OCI-LY7 (cell line): Measurements from ENCODE around the gene MTAP.

ENCODE experiments used
- CTCF ChIP-seq: fragments of 200-600 bp; sonication (generic); conservative IDR thresholded peaks from 2 replicates; pipeline ENCODE4 v1.5.1; 2014; ENCODE audit warnings: mild to moderate bottlenecking, antibody characterized with exemption, low read length, moderate library complexity, mixed read lengths
- EZH2phosphoT487 ChIP-seq: fragments of 200-600 bp; sonication (generic); IDR thresholded peaks from 2 replicates; pipeline ENCODE4 v1.6.1; 2018; ENCODE audit warnings: low read depth, borderline replicate concordance, mild to moderate bottlenecking, mixed run types, antibody characterized with exemption, low read length, moderate library complexity, mixed read lengths

- TF ChIP-seq CTCF (no peak), EZH2phosphoT487 (no peak)
Measured at GRCh38 chr9:21779397-21779796, 23.0 kb upstream of the MTAP start.
